ENCODE data around the gene RASA3.

The RASA3 gene

GRCh38 chr13:114035583-114036531 is 96.6 kb downstream of the RASA3 start:
- TF ChIP-seq CTCF (IDR thresholded peaks at IDR 0.05; ENCODE audit: poor library complexity, severe bottlenecking) = no peak
- Histone ChIP-seq H3K4me3 (ENCODE audit: severe bottlenecking) (no peak overlapping the region), H3K9me3 (ENCODE audit: severe bottlenecking) (no peaks in the 10 kb centered on the region), H3K36me3 (ENCODE audit: low read depth) (no peaks in the 10 kb centered on the region), H3K27ac (ENCODE audit: poor library complexity, severe bottlenecking) (no peak overlapping the region), H3K4me1 (ENCODE audit: insufficient read depth, poor library complexity, severe bottlenecking) (peaks cover 10% of the 10 kb centered on the region), H3K27me3 (ENCODE audit: insufficient read depth, poor library complexity, severe bottlenecking) (no peaks in the 10 kb centered on the region)
- ATAC-seq (ENCODE audit: low read depth) = no peak
- DNase-seq (ENCODE audit: low spot score) = no peak

GRCh38 chr13:114035186-114035582 is 97.2 kb downstream of the RASA3 start:
- H3K9me3 ChIP-seq (ENCODE audit: severe bottlenecking) = no peaks in the 10 kb centered on the region
- no peaks in the 10 kb centered on the region for H3K36me3 ChIP-seq (ENCODE audit: low read depth)
- H3K27me3 ChIP-seq (ENCODE audit: insufficient read depth, poor library complexity, severe bottlenecking) = no peaks in the 10 kb centered on the region
- no peak for TF ChIP-seq CTCF (IDR thresholded peaks at IDR 0.05; ENCODE audit: poor library complexity, severe bottlenecking)
- no peak overlapping the region for H3K27ac ChIP-seq (ENCODE audit: poor library complexity, severe bottlenecking)
- H3K4me3 ChIP-seq (ENCODE audit: severe bottlenecking) = no peak overlapping the region
- peaks cover 10% of the 10 kb centered on the region for H3K4me1 ChIP-seq (ENCODE audit: insufficient read depth, poor library complexity, severe bottlenecking)
- no peak for ATAC-seq (ENCODE audit: low read depth)
- DNase-seq (ENCODE audit: low spot score) = no peak

- Histone ChIP-seq H3K9me3 (ENCODE audit: severe bottlenecking) (no peaks in the 10 kb centered on the region), H3K36me3 (ENCODE audit: low read depth) (no peaks in the 10 kb centered on the region), H3K4me3 (ENCODE audit: severe bottlenecking) (no peak overlapping the region), H3K4me1 (ENCODE audit: insufficient read depth, poor library complexity, severe bottlenecking) (peaks cover 10% of the 10 kb centered on the region), H3K27ac (ENCODE audit: poor library complexity, severe bottlenecking) (no peak overlapping the region), H3K27me3 (ENCODE audit: insufficient read depth, poor library complexity, severe bottlenecking) (no peaks in the 10 kb centered on the region)
- ATAC-seq (ENCODE audit: low read depth) (no peak), DNase-seq (ENCODE audit: low spot score) (no peak)
- no peak for TF ChIP-seq CTCF (IDR thresholded peaks at IDR 0.05; ENCODE audit: poor library complexity, severe bottlenecking)
These were observed 97.9 kb downstream of the RASA3 start for GRCh38 chr13:114034481-114034891.

- H3K27me3 ChIP-seq (ENCODE audit: insufficient read depth, poor library complexity, severe bottlenecking) = no peaks in the 10 kb centered on the region
- no peak overlapping the region for H3K27ac ChIP-seq (ENCODE audit: poor library complexity, severe bottlenecking)
- no peaks in the 10 kb centered on the region for H3K36me3 ChIP-seq (ENCODE audit: low read depth)
- DNase-seq (ENCODE audit: low spot score) (no peak), ATAC-seq (ENCODE audit: low read depth) (no peak)
- no peak overlapping the region for H3K4me3 ChIP-seq (ENCODE audit: severe bottlenecking)
- no peak for TF ChIP-seq CTCF (IDR thresholded peaks at IDR 0.05; ENCODE audit: poor library complexity, severe bottlenecking)
- H3K4me1 ChIP-seq (ENCODE audit: insufficient read depth, poor library complexity, severe bottlenecking) = peaks cover 10% of the 10 kb centered on the region
- no peaks in the 10 kb centered on the region for H3K9me3 ChIP-seq (ENCODE audit: severe bottlenecking)
These were observed 98.7 kb downstream of the RASA3 start for GRCh38 chr13:114033541-114034315.

All from RWPE2 (cell line).